Cardiac muscle cell (in vitro differentiated cells and primary cell): ENCODE measurements around the gene MCC. TPM values are rescaled to one million over a fixed set of nuclear protein-coding genes. Genes with fewer than 3 reads are reported as not detected.
A peak's percentile ranks its signal among the peaks of the same experiment; 100 is the strongest.

Source experiments
- DNase-seq, 2 donors: peaks; one replicate each; pipeline versions ENCODE4 v3.0.0 to v3.0.0-alpha.2; 2010 to 2017; ENCODE audit warnings: low read depth in 1 of 2, low spot score in 1 of 2
- H3K27ac ChIP-seq: fragments of 200-600 bp; sonication (generic); 2 replicates; pipeline ENCODE4 v1.5.1; 2016
- H3K27me3 ChIP-seq: fragments of 200-600 bp; sonication (generic); 2 replicates; pipeline ENCODE4 v1.6.0; 2016; ENCODE audit warnings: control low read depth
- H3K36me3 ChIP-seq: fragments of 200-600 bp; sonication (generic); 2 replicates; pipeline ENCODE4 v1.5.1; 2016; ENCODE audit warnings: control low read depth
- H3K4me1 ChIP-seq: fragments of 200-600 bp; sonication (generic); 2 replicates; pipeline ENCODE4 v1.8.1; 2017; ENCODE audit warnings: low read depth, mild to moderate bottlenecking, mixed run types
- H3K4me3 ChIP-seq: fragments of 200-600 bp; sonication (generic); 2 replicates; pipeline ENCODE4 v1.5.1; 2016; ENCODE audit warnings: mild to moderate bottlenecking
- H3K9me3 ChIP-seq: fragments of 200-600 bp; sonication (generic); 2 replicates; pipeline ENCODE4 v1.5.1; 2017; ENCODE audit warnings: low read depth, mild to moderate bottlenecking, control low read depth
- polyA plus RNA-seq: library from polyadenylated mRNA; unstranded; fragments of >200 nt; fragmentation: Nextera tagmentation; extraction: Ambion mirVana; gene quantifications from 2 replicates; pipeline ENCODE4 v1.2.1, GENCODE V29; 2016
- total RNA-seq: library from RNA; depleted of rRNA; stranded (reverse); fragments of >200 nt; gene quantifications from 2 replicates; pipeline ENCODE4 v1.2.3, GENCODE V29; 2016
- TF ChIP-seq, protein P1 (sequence below): IDR thresholded peaks from 2 replicates; pipeline ENCODE4 v1.5.1; 2012; ENCODE audit warnings: low read depth, mild to moderate bottlenecking, low read length

Gene MCC
- total and polyA plus RNA-seq, 2 experiments from 2014 or later: 37.8 to 137 TPM

DNA sequence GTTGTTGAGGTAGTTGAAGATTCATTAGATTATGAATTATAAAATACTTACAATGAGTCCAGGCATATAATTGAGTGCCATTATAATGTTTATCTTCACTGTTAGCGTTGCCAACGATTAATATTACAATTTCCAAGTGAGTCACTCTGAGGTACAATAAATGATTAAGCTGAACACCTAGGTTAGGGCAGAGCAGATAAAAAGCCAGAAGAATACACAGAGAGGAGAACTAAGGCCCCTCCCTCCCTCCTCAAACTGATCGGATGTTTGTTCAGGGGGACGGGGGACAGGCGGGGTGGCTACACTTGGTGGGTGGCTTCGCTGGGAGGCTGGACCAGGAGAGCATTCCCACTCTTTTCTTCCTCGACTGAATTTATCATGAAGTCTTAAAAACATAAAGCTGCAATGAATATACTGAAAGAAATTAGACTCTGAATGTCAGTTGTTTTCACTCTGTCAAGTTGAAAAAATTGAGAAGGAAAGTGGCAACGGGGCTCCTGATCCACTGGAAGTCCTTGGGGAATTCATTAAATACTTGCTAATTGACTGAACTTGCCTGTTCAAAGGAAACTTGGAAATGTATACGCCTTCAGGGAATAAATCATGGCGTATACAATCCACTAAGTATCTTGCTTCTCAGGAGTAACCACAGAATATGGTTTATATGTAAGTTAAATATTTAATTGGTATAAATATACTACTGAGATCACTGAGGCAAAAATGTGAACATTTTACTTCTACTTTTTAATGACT lies 251.5 kb downstream of the MCC start:
- no peak for DNase-seq
- H3K36me3 ChIP-seq: no peaks in the 10 kb centered on the region
- TF ChIP-seq, protein P1, sequence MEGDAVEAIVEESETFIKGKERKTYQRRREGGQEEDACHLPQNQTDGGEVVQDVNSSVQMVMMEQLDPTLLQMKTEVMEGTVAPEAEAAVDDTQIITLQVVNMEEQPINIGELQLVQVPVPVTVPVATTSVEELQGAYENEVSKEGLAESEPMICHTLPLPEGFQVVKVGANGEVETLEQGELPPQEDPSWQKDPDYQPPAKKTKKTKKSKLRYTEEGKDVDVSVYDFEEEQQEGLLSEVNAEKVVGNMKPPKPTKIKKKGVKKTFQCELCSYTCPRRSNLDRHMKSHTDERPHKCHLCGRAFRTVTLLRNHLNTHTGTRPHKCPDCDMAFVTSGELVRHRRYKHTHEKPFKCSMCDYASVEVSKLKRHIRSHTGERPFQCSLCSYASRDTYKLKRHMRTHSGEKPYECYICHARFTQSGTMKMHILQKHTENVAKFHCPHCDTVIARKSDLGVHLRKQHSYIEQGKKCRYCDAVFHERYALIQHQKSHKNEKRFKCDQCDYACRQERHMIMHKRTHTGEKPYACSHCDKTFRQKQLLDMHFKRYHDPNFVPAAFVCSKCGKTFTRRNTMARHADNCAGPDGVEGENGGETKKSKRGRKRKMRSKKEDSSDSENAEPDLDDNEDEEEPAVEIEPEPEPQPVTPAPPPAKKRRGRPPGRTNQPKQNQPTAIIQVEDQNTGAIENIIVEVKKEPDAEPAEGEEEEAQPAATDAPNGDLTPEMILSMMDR: no peak
- H3K4me3 ChIP-seq: no peak overlapping the region
- H3K9me3 ChIP-seq: no peaks in the 10 kb centered on the region
- peaks cover 41% of the 10 kb centered on the region for H3K4me1 ChIP-seq
- no peak overlapping the region for H3K27ac ChIP-seq
- H3K27me3 ChIP-seq: no peaks in the 10 kb centered on the region

DNA sequence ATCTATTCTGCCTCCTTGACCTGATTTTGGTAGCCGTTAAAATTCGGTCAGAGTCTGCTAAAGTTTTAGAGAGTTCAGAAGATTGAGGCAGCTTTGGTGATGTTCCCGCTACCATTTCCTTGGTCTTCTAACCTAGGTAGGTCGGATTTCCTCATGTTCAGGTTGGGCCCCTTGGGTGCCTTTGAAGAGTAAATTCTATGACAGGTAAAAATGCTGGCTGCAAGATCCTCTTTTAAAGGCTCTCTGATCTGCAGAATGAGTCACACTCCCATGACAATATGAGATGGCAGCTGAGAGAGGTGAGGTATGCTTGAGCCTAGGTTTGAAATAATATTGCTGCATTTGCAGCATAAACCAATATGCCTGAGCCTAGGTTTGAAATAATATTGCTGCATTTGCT lies 252.4 kb downstream of the MCC start:
- Histone ChIP-seq H3K9me3 (no peaks in the 10 kb centered on the region), H3K36me3 (no peaks in the 10 kb centered on the region), H3K4me1 (peaks cover 41% of the 10 kb centered on the region), H3K27ac (no peak overlapping the region), H3K27me3 (no peaks in the 10 kb centered on the region), H3K4me3 (no peak overlapping the region)
- TF ChIP-seq, protein P1: no peak
- DNase-seq: no peak

DNA sequence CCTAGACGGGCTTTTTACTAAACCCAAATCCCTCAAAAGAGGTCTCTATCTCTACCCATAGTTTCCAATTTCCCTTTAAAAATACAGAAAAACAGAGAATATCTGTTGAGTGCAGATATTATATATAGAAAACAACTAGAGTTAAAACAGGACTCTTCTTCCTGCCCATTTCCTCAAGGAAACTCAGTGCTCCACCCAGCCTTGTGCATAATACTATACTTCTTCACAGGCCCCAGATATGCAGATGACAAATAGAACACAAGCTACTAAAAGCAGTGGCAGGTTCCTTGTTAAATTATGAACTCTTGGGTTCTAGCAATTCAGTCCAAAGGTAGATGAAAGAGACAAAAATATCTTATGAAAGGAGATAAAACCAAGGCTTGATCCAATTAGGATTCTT lies 253.7 kb downstream of the MCC start:
- Histone ChIP-seq H3K9me3 (no peaks in the 10 kb centered on the region), H3K36me3 (no peaks in the 10 kb centered on the region)
- no peak for DNase-seq

DNA sequence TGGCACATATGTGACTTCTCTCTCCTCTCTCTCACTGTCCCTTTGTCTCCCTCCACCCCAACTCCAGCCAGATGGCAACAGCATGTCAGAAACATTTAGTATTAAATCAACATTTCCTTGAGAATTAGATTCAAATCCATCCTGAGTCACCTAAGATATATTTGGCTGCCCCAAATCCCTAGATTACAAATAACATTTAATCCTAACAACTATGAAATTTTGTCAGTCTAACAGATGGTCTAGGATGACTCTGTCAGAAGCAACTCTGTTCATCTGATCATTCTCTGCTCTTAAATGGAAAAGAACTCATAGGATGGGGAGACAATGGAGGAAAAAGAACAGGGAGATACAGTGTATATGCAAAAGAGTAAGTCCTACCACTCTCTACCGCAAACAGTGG lies 254.6 kb downstream of the MCC start:
- DNase-seq: no peak
- Histone ChIP-seq H3K4me1 (peaks cover 34% of the 10 kb centered on the region), H3K27me3 (no peaks in the 10 kb centered on the region), H3K36me3 (no peaks in the 10 kb centered on the region), H3K27ac (no peak overlapping the region), H3K9me3 (no peaks in the 10 kb centered on the region), H3K4me3 (no peak overlapping the region)
- TF ChIP-seq, protein P1: no peak

More for the DNA sequence above, 253.7 kb downstream of the MCC start:
- TF ChIP-seq, protein P1: no peak
- Histone ChIP-seq H3K27me3 (no peaks in the 10 kb centered on the region), H3K4me1 (peaks cover 41% of the 10 kb centered on the region), H3K4me3 (no peak overlapping the region), H3K27ac (no peak overlapping the region)

DNA sequence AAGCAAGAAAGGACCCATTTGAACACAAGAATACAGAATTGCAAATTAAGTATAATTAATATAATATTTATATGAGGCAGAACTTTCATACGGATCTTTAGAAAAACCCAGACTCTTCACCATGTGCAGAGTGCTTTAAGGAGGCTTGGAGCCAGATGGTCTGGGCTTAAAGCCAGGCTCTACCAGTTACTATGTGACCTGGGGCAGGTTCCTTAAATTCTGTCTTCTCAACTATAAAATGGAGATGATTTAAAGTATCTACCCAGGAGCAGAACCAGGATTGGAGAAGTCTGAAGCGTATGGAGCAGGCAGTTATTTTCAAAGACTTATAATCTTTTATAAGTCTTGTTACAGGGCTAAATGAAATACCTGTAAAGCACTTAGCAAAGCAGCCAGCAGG lies 255.6 kb downstream of the MCC start:
- H3K4me3 ChIP-seq: no peak overlapping the region
- DNase-seq: peak in 1 of 2 donors; percentile 53
- peaks cover 25% of the 10 kb centered on the region for H3K4me1 ChIP-seq
- TF ChIP-seq, protein P1: no peak
- no peak overlapping the region for H3K27ac ChIP-seq
- H3K36me3 ChIP-seq: no peaks in the 10 kb centered on the region
- no peaks in the 10 kb centered on the region for H3K27me3 ChIP-seq
- H3K9me3 ChIP-seq: no peaks in the 10 kb centered on the region
